Heart right ventricle (tissue), 16 donors: ENCODE measurements around the gene DAPK1. TPM values are rescaled to one million over a fixed set of nuclear protein-coding genes. Genes with fewer than 3 reads are reported as not detected.

Experiments used
- ATAC-seq, 8 donors: fragments of 200-7000 bp; cut with Tn5 transposase; one replicate each; pipeline ENCODE4 v1.9.1; 2020; ENCODE audit warnings: mild to moderate bottlenecking in 8 of 8, moderate library complexity in 8 of 8, moderate number of reproducible peaks in 1 of 8
- DNase-seq, 2 donors: peaks; one replicate each; pipeline ENCODE4 v3.0.0-alpha.2; 2020
- H3K27ac ChIP-seq, 10 donors: fragments of 200-600 bp; sonication (generic) in 2 of 10; one replicate each; pipeline versions ENCODE4 v1.5.0 to v1.8.0; 2020 to 2022; ENCODE audit warnings: mild to moderate bottlenecking in 3 of 10
- H3K27me3 ChIP-seq, 7 donors: fragments of 200-600 bp; one replicate each; pipeline ENCODE4 v1.8.0; 2021 to 2022; ENCODE audit warnings: mild to moderate bottlenecking in 2 of 7
- H3K36me3 ChIP-seq, 9 donors: fragments of 200-600 bp; sonication (generic) in 1 of 9; one replicate each; pipeline versions ENCODE4 v1.5.0 to v1.8.0; 2020 to 2022; ENCODE audit warnings: mild to moderate bottlenecking in 2 of 9
- H3K4me1 ChIP-seq, 9 donors: fragments of 200-600 bp; sonication (generic) in 1 of 9; one replicate each; pipeline versions ENCODE4 v1.5.0 to v1.8.0; 2020 to 2022; ENCODE audit warnings: mild to moderate bottlenecking in 4 of 9
- H3K4me3 ChIP-seq, 10 donors: fragments of 200-600 bp; sonication (generic) in 2 of 10; one replicate each; pipeline versions ENCODE4 v1.5.0 to v1.8.0; 2020 to 2022; ENCODE audit warnings: mild to moderate bottlenecking in 7 of 10, moderate library complexity in 2 of 10
- H3K9me3 ChIP-seq, 11 donors: fragments of 200-600 bp in 10 of 11; sonication (generic) in 2 of 11; one replicate each; pipeline versions ENCODE4 v1.5.0 to v1.8.0; 2013 to 2022; ENCODE audit warnings: mild to moderate bottlenecking in 2 of 11, control low read depth in 1 of 11, moderate library complexity in 1 of 11
- CTCF ChIP-seq, 9 donors: fragments of 200-600 bp; sonication (generic) in 2 of 9; IDR thresholded peaks; one replicate each; pipeline versions ENCODE4 v1.5.0 to v1.8.0; 2021 to 2022; ENCODE audit warnings: antibody characterized with exemption in 9 of 9, mild to moderate bottlenecking in 5 of 9, moderate library complexity in 1 of 9
- WGBS, 2 donors: extraction: QIAGEN DNeasy Blood & Tissue Kit; methylation state at CpG; one replicate each; pipeline ENCODE4 v1.1.7; 2013; ENCODE audit warnings: inconsistent platforms in 1 of 2; 5-methylcytosine and 5-hydroxymethylcytosine counted together
- intact Hi-C, 10 donors: fragments of 100-400 bp; cut with DNase I; formaldehyde crosslinking; loops; one replicate each; pipeline versions ENCODE4 v1.11.1 to v1.14.2; 2022
- polyA plus RNA-seq, 2 donors: library from polyadenylated mRNA; stranded (reverse); fragments of 200-250 nt; gene quantifications; one replicate each; pipeline ENCODE4 v1.2.3, GENCODE V29; 2013
- total RNA-seq, 10 donors: library from RNA; stranded (reverse); fragmentation: NEBNext Ultra II Directional in 3 of 10; extraction: Animal tissue kit (Norgen Biotek cat#: 25700) in 3 of 10; gene quantifications; one replicate each; pipeline versions ENCODE4 v1.2.1 to v1.2.4, GENCODE V29; 2021 to 2023
- donor health status: Arrhythmogenic right ventricular cardiomyopathy.
- donor health status: ischemic (EF 13 %, LVEDD 7.1; RV severe dilation, severe dysfunction).
- donor health status: healthy with polysubstance abuse.
- donor health status: DM: no; HTN: yes; CAD: no.
- donor health status: DM: no; HTN: no; CAD: no.
- donor health status: ischemic (EF 25% LVEDD 6.9; RV normal size, moderate dysfunction).
- donor health status: ischemic (EF 25% LVEDD 5.7; RV mildly dilated, moderate dysfunction).
- donor health status: healthy.
- donor health status: DM: yes; HTN: yes; CAD: no.
- donor health status: Ischemic cardiomyopathy.
- donor health status: ischemic (EF 35%, LVEDD 5.7; RV mildly dilated, moderate dysfunction).
- donor health status: nonischemic (EF 11% LVEDD 7.7; RV severe dilation, severe dysfunction).
- donor health status: DM: yes; HTN: yes; CAD: no.
- donor health status: PGD.
- donor health status: ischemic (EF 29% LVEDD 5.4; RV normal size, mild dysfunction).
- donor health status: nonischemic (EF 23%, LVEDD 6.1; RV moderate dilation, normal function).

The DAPK1 gene
- total and polyA plus RNA-seq, 12 donors: 1.1 to 15.5 (median 4.2) TPM

- Histone ChIP-seq H3K36me3 (no peaks in the 10 kb centered on the region), H3K27ac (no peak overlapping the region), H3K9me3 (peaks cover 0 to 5% (median 0%) of the 10 kb centered on the region in 11 donors), H3K4me3 (no peak overlapping the region), H3K4me1 (peaks cover 0 to 18% (median 0%) of the 10 kb centered on the region in 9 donors), H3K27me3 (peaks cover 0 to 12% (median 0%) of the 10 kb centered on the region in 7 donors)
- ATAC-seq: peak in 1 of 8 donors; percentile 37
- no peak for DNase-seq
- 85 to 95% methylated on average over 8 of the region's 8 CpGs for WGBS, 2 donors
- intact Hi-C loops: no loop called here
- TF ChIP-seq CTCF (IDR thresholded peaks at IDR 0.05): no peak
Observed at GRCh38 chr9:87619346-87619745, 121.7 kb downstream of the DAPK1 start.

- Histone ChIP-seq H3K9me3 (peaks cover 0 to 5% (median 0%) of the 10 kb centered on the region in 11 donors), H3K27me3 (peaks cover 0 to 8% (median 0%) of the 10 kb centered on the region in 7 donors), H3K4me1 (peaks cover 0 to 3% (median 0%) of the 10 kb centered on the region in 9 donors), H3K4me3 (no peak overlapping the region), H3K36me3 (peaks cover 0 to 4% (median 0%) of the 10 kb centered on the region in 9 donors), H3K27ac (no peak overlapping the region)
- no peak for ATAC-seq
- DNase-seq: no peak
- intact Hi-C loops: no loop called here
- WGBS, 2 donors: 80% methylated on average over 4 of the region's 4 CpGs
- no peak for TF ChIP-seq CTCF (IDR thresholded peaks at IDR 0.05)
Observed at GRCh38 chr9:87620731-87621322, 123.2 kb downstream of the DAPK1 start.

- H3K27me3 ChIP-seq: peaks cover 0 to 8% (median 0%) of the 10 kb centered on the region in 7 donors
- WGBS, 2 donors: 89 to 91% methylated on average over 4 of the region's 4 CpGs
- no peak for ATAC-seq
Observed at GRCh38 chr9:87622098-87622497, 124.4 kb downstream of the DAPK1 start.

GRCh38 chr9:87622923-87623322 is 125.3 kb downstream of the DAPK1 start:
- WGBS, 2 donors: 88 to 98% methylated on average over 2 of the region's 2 CpGs
- H3K27ac ChIP-seq: no peak overlapping the region
- H3K36me3 ChIP-seq: peaks cover 0 to 4% (median 0%) of the 10 kb centered on the region in 9 donors
- intact Hi-C loops: no loop called here
- peaks cover 0 to 8% (median 0%) of the 10 kb centered on the region in 7 donors for H3K27me3 ChIP-seq
- no peaks in the 10 kb centered on the region for H3K4me1 ChIP-seq
- ATAC-seq (no peak), DNase-seq (no peak)
- peaks cover 0 to 5% (median 0%) of the 10 kb centered on the region in 11 donors for H3K9me3 ChIP-seq
- H3K4me3 ChIP-seq: no peak overlapping the region
- TF ChIP-seq CTCF (IDR thresholded peaks at IDR 0.05): no peak

More at GRCh38 chr9:87622098-87622497, 124.4 kb downstream of the DAPK1 start:
- Histone ChIP-seq H3K36me3 (peaks cover 0 to 4% (median 0%) of the 10 kb centered on the region in 9 donors), H3K27ac (no peak overlapping the region), H3K9me3 (peaks cover 0 to 5% (median 0%) of the 10 kb centered on the region in 11 donors), H3K4me3 (no peak overlapping the region), H3K4me1 (no peaks in the 10 kb centered on the region)
- no peak for DNase-seq
- TF ChIP-seq CTCF (IDR thresholded peaks at IDR 0.05): no peak
- intact Hi-C loops: no loop called here
